K562 (cell line): Measurements from ENCODE around the gene OVOL3. TPM values are rescaled to one million over a fixed set of nuclear protein-coding genes. Genes with fewer than 3 reads are reported as not detected.

ENCODE experiments used
- ATAC-seq: fragments of 200-7000 bp; cut with Tn5 transposase; 3 replicates; pipeline ENCODE4 v1.9.1; 2020; ENCODE audit warnings: moderate library complexity
- BruUV-seq: library from RNA; stranded (reverse); fragments of 400-500 nt; replicated peaks from 2 replicates; lab custom pipeline; 2021; lab: Mats Ljungman, UMichigan
- CTCF ChIA-PET: fragments of 300-600 bp; formaldehyde crosslinking; extraction: SDS; loops from one replicate; lab custom pipeline; 2021; ENCODE audit warnings: low intra/inter-chr PET ratio; lab: Yijun Ruan, JAX
- POLR2A ChIA-PET: fragments of 300-600, 350-650 bp; sonication (Branson Sonifier 250); formaldehyde crosslinking; extraction: SDS; loops from one replicate; lab custom pipeline; 2021; ENCODE audit warnings: antibody characterized with exemption, inconsistent platforms; lab: Yijun Ruan, JAX
- DNase-seq, 4 experiments: peaks; one replicate each; pipeline versions ENCODE4 v3.0.0 to v3.0.0-alpha.2; 2011 to 2018; ENCODE audit warnings: low spot score in 3 of 4, mixed read lengths in 3 of 4; ENCODE audit errors: extremely low read depth in 1 of 4
- FAIRE-seq: peaks from 2 replicates; lab custom pipeline; 2011; peaks lifted over from hg19 to GRCh38; lab: Jason Lieb, UNC
- H2AFZ ChIP-seq: 2 replicates; pipeline ENCODE4 v1.6.0; 2011; ENCODE audit warnings: low read depth, low read length, control low read depth, inconsistent platforms
- H3K27ac ChIP-seq: fragments of 200-600 bp; 3 replicates; pipeline ENCODE4 v1.8.0; 2011; ENCODE audit warnings: low read depth, mild to moderate bottlenecking, control low read depth, inconsistent platforms, low read length, moderate library complexity, mixed read lengths; ENCODE audit errors: extremely low read depth
- H3K27me3 ChIP-seq, 2 experiments: fragments of 300-600 bp in 1 of 2; 2 replicates in 1 of 2; 3 replicates in 1 of 2; pipeline versions ENCODE4 v1.6.0 to v1.8.0; 2011; ENCODE audit warnings: inconsistent platforms in 2 of 2, low read length in 2 of 2, mild to moderate bottlenecking in 1 of 2, mixed read lengths in 1 of 2, moderate library complexity in 1 of 2; ENCODE audit not compliant: control insufficient read depth in 2 of 2, insufficient read depth in 2 of 2
- H3K36me3 ChIP-seq: fragments of 300-600 bp; 3 replicates; pipeline ENCODE4 v1.8.0; 2011; ENCODE audit warnings: mild to moderate bottlenecking, low read length, inconsistent platforms; ENCODE audit not compliant: control insufficient read depth, insufficient read depth
- H3K4me1 ChIP-seq, 2 experiments: fragments of 200-600 bp in 1 of 2; replicated peaks in 1 of 2; 2 replicates in 1 of 2; 3 replicates in 1 of 2; pipeline versions ENCODE4 v1.5.1 to v1.8.0; 2011; ENCODE audit warnings: inconsistent platforms in 2 of 2, low read length in 2 of 2, mild to moderate bottlenecking in 1 of 2, mixed read lengths in 1 of 2, moderate library complexity in 1 of 2; ENCODE audit not compliant: control insufficient read depth in 2 of 2, insufficient read depth in 2 of 2
- H3K4me2 ChIP-seq: 2 replicates; pipeline ENCODE4 v1.6.1; 2011; ENCODE audit warnings: low read length, control low read depth, inconsistent platforms, mixed read lengths; ENCODE audit not compliant: insufficient read depth
- H3K4me3 ChIP-seq: fragments of 200-600 bp; sonication (generic), shearing (Covaris generic); 2 replicates; pipeline ENCODE4 v1.5.1; 2016; ENCODE audit warnings: control low read depth, inconsistent platforms
- H3K79me2 ChIP-seq: fragments of 200-600 bp; 3 replicates; pipeline ENCODE4 v1.8.0; 2011; ENCODE audit warnings: low read length, inconsistent platforms; ENCODE audit not compliant: control insufficient read depth, insufficient read depth
- H3K9ac ChIP-seq, 2 experiments: 2 replicates each; pipeline versions ENCODE4 v1.6.0 to v1.6.1; 2011; ENCODE audit warnings: low read depth in 2 of 2, low read length in 2 of 2, control low read depth in 1 of 2, inconsistent platforms in 1 of 2, mild to moderate bottlenecking in 1 of 2, mixed read lengths in 1 of 2; ENCODE audit not compliant: insufficient read depth in 1 of 2
- H3K9me1 ChIP-seq: one replicate; pipeline ENCODE4 v1.6.0; 2011; ENCODE audit warnings: inconsistent platforms, mild to moderate bottlenecking, low read length, moderate library complexity; ENCODE audit not compliant: control insufficient read depth, insufficient read depth
- H3K9me3 ChIP-seq: replicated peaks from 2 replicates; pipeline ENCODE4 v1.5.1; 2011; ENCODE audit warnings: low read depth, low read length, inconsistent platforms; ENCODE audit not compliant: control insufficient read depth, insufficient read depth
- H4K20me1 ChIP-seq: replicated peaks from 2 replicates; pipeline ENCODE4 v1.6.1; 2011; ENCODE audit warnings: low read length, inconsistent platforms, mixed read lengths; ENCODE audit not compliant: control insufficient read depth, insufficient read depth
- AFF4 ChIP-seq: sonication (generic); formaldehyde crosslinking; IDR thresholded peaks from 2 replicates; pipeline ENCODE4 v1.8.0; 2023; ENCODE audit warnings: mild to moderate bottlenecking, missing genetic modification reagents
- ATF7 ChIP-seq: fragments of 450-650 bp; IDR thresholded peaks from 2 replicates; pipeline ENCODE4 v1.7.1; 2014; ENCODE audit warnings: mild to moderate bottlenecking, moderate library complexity
- ESRRA ChIP-seq: fragments of 450-650 bp; IDR thresholded peaks from 2 replicates; pipeline ENCODE4 v1.6.1; 2014; ENCODE audit warnings: low read depth, mild to moderate bottlenecking, moderate library complexity, borderline replicate concordance
- FOXM1 ChIP-seq, 2 experiments: fragments of 450-650 bp in 1 of 2; sonication (generic) in 1 of 2; formaldehyde crosslinking in 1 of 2; IDR thresholded peaks; 2 replicates each; pipeline versions ENCODE4 v1.6.1 to v1.9.0; 2017 to 2022; ENCODE audit warnings: low read depth in 2 of 2, mild to moderate bottlenecking in 2 of 2, missing genetic modification reagents in 1 of 2, moderate library complexity in 1 of 2
- GATA2 ChIP-seq: sonication (generic); formaldehyde crosslinking; IDR thresholded peaks from 2 replicates; pipeline ENCODE4 v1.4.0; 2020; ENCODE audit warnings: mild to moderate bottlenecking, missing genetic modification reagents
- KLF10 ChIP-seq: fragments of 250-450 bp; sonication (Bioruptor Pico); IDR thresholded peaks from 2 replicates; pipeline ENCODE4 v1.6.1; 2021; ENCODE audit warnings: matching md5 sums
- LEF1 ChIP-seq: fragments of 450-650 bp; IDR thresholded peaks from 2 replicates; pipeline ENCODE4 v1.6.1; 2016; ENCODE audit warnings: mild to moderate bottlenecking
- MYNN ChIP-seq, 2 experiments: sonication (generic); formaldehyde crosslinking in 1 of 2; IDR thresholded peaks; 2 replicates each; pipeline versions ENCODE4 v1.5.0 to v1.6.1; 2016 to 2020; ENCODE audit warnings: antibody characterized with exemption in 1 of 2, missing genetic modification reagents in 1 of 2
- PTRF ChIP-seq: fragments of 450-650 bp; IDR thresholded peaks from 2 replicates; pipeline ENCODE4 v1.6.1; 2016; ENCODE audit warnings: mild to moderate bottlenecking, missing genetic modification characterization, missing compliant biosample characterization
- RBFOX2 ChIP-seq: fragments of 200-400 bp; formaldehyde crosslinking; IDR thresholded peaks from 2 replicates; pipeline ENCODE4 v1.6.1; 2017; ENCODE audit warnings: low read depth, mild to moderate bottlenecking, low read length, moderate library complexity
- SMAD4 ChIP-seq: fragments of 250-450 bp; sonication (Bioruptor Pico); conservative IDR thresholded peaks from 2 replicates; pipeline ENCODE4 v1.8.0; 2021; ENCODE audit warnings: inconsistent platforms, mild to moderate bottlenecking, moderate library complexity
- ZNF12 ChIP-seq: sonication (generic); formaldehyde crosslinking; IDR thresholded peaks from 2 replicates; pipeline ENCODE4 v1.4.0; 2020; ENCODE audit warnings: mild to moderate bottlenecking, missing genetic modification reagents
- WGBS: fragments of 100-300 bp; shearing (Covaris generic); methylation state at CpG from one replicate; pipeline ENCODE4 v1.1.6; 2016; ENCODE audit warnings: low coverage, mixed read lengths; ENCODE audit not compliant: insufficient coverage; ENCODE audit errors: missing lambda C conversion rate; 5-methylcytosine and 5-hydroxymethylcytosine counted together
- in situ Hi-C: fragments of 300-500 bp; cut with MboI; formaldehyde crosslinking; loops from 4 replicates; pipeline ENCODE4 v1.15.0; 2018; ENCODE audit warnings: inconsistent platforms, mixed read lengths
- intact Hi-C: fragments of 100-400 bp; cut with micrococcal nuclease; formaldehyde crosslinking; loops from 2 replicates; pipeline ENCODE4 v1.14.2; 2022
- polyA plus RNA-seq, 8 experiments: library from polyadenylated mRNA; depleted of rRNA in 4 of 8; stranded (reverse) in 5 of 8; unstranded in 3 of 8; fragments of >200 nt; fragmentation: Nextera tagmentation in 2 of 8; fragmentation: Illumina TruSeq in 1 of 8; extraction: Ambion mirVana in 2 of 8; extraction: Trizol in 1 of 8; gene quantifications; 2 replicates each; pipeline versions ENCODE4 v1.2.1 to v1.2.3, GENCODE V29; 2011 to 2014; ENCODE audit warnings: inconsistent platforms in 1 of 8, missing spikeins in 1 of 8
- total RNA-seq, 7 experiments: library from RNA; depleted of rRNA in 6 of 7; stranded (reverse); fragments of >200 nt in 6 of 7; fragmentation: Illumina TruSeq in 2 of 7; extraction: Trizol in 2 of 7; gene quantifications; 2 replicates each; pipeline versions ENCODE4 v1.2.1 to v1.2.3, GENCODE V29; 2011 to 2021; ENCODE audit warnings: low replicate concordance in 1 of 7

Gene OVOL3
- total and polyA plus RNA-seq, 9 of the 15 experiments (the other 6 are each of a cell fraction or from before 2014, with no cell fraction given): not detected

- TF ChIP-seq FOXM1 (IDR thresholded peaks at IDR 0.05; ENCODE audit: low read depth): no peak
- no peak for TF ChIP-seq FOXM1 (CRISPR knock-in tag; IDR thresholded peaks at IDR 0.05; ENCODE audit: low read depth)
- no peak for TF ChIP-seq PTRF (tag)
- no peak for TF ChIP-seq ESRRA
- no peak for TF ChIP-seq ZNF12 (CRISPR knock-in tag)
- TF ChIP-seq AFF4 (CRISPR knock-in tag): no peak
- TF ChIP-seq GATA2 (CRISPR knock-in tag): no peak
- TF ChIP-seq LEF1: no peak
- no peak for TF ChIP-seq MYNN (IDR thresholded peaks at IDR 0.05)
- no peak for TF ChIP-seq MYNN (CRISPR knock-in tag; IDR thresholded peaks at IDR 0.05)
- TF ChIP-seq KLF10 (CRISPR knock-in tag): no peak
- no peak for TF ChIP-seq ATF7
- no peak for TF ChIP-seq SMAD4 (CRISPR knock-in tag)
- no peak for TF ChIP-seq RBFOX2
- TF ChIP-seq, all 486 proteins: peak for 0
- Histone ChIP-seq H3K79me2 (no peaks in the 10 kb centered on the region), H3K4me1 (peaks cover 0 to 20% of the 10 kb centered on the region in 2 experiments; a peak in 1 of 5 replicates), H3K9ac (no peak overlapping the region), H4K20me1 (no peaks in the 10 kb centered on the region), H3K9me3 (no peaks in the 10 kb centered on the region), H3K36me3 (peaks cover 81% of the 10 kb centered on the region), H3K27ac (no peak overlapping the region), H2AFZ (no peak overlapping the region), H3K4me3 (no peak overlapping the region), H3K27me3 (no peaks in the 10 kb centered on the region), H3K4me2 (no peak overlapping the region), H3K9me1 (no peaks in the 10 kb centered on the region)
- CTCF ChIA-PET: no interaction called here
- DNase-seq: no peak
- POLR2A ChIA-PET: interaction anchor here (0.9 kb wide), 1 partner anchor 13 kb away, joined by 3 read pairs; no protein-coding TSS in a partner anchor
- FAIRE-seq: no peak
- intact Hi-C loops (no loop called here), in situ Hi-C loops (no loop called here)
- ATAC-seq: no peak
- 98% methylated on average over 6 of the region's 6 CpGs for WGBS
- BruUV-seq: no TSS peak
Measured at GRCh38 chr19:36097036-36097435, 13.9 kb upstream of the OVOL3 start.
